Endometrium (tissue), 2 donors: ENCODE measurements around the gene COPB2.

Experiments
- FAIRE-seq: peaks from 2 replicates; lab custom pipeline; 2012; peaks lifted over from hg19 to GRCh38; lab: Jason Lieb, UNC
- donor health status: control.
- donor health status: control.

Gene COPB2

GRCh38 chr3:139307601-139308555 lies 81.6 kb downstream of the COPB2 start:
- no peak for FAIRE-seq
